RWPE2 (cell line): ENCODE measurements around the gene MIPOL1.
"Not testable (repeated sequence)": the region's sequence is repeated elsewhere in the genome, so short reads cannot be mapped to it uniquely, and the experiment has no call there.

ENCODE experiments used
- ATAC-seq: fragments of 200-7000 bp; cut with Tn5 transposase; 3 replicates; pipeline ENCODE4 v1.9.1; 2021; ENCODE audit warnings: low read depth
- DNase-seq: peaks from one replicate; pipeline ENCODE4 v3.0.0-alpha.2; 2020; ENCODE audit warnings: low spot score
- H3K27ac ChIP-seq: fragments of 450-650 bp; 2 replicates; pipeline ENCODE4 v1.5.1; 2017; ENCODE audit warnings: mild to moderate bottlenecking; ENCODE audit not compliant: poor library complexity, severe bottlenecking
- H3K27me3 ChIP-seq: fragments of 250-450 bp; sonication (Bioruptor Pico); 2 replicates; pipeline ENCODE4 v1.5.1; 2021; ENCODE audit warnings: mild to moderate bottlenecking, moderate library complexity; ENCODE audit not compliant: insufficient read depth, poor library complexity, severe bottlenecking
- H3K36me3 ChIP-seq: fragments of 250-450 bp; sonication (Bioruptor Pico); 2 replicates; pipeline ENCODE4 v1.5.1; 2020; ENCODE audit warnings: low read depth, mild to moderate bottlenecking, moderate library complexity
- H3K4me1 ChIP-seq: fragments of 250-450 bp; sonication (Bioruptor Pico); 2 replicates; pipeline ENCODE4 v1.5.1; 2021; ENCODE audit warnings: mild to moderate bottlenecking, moderate library complexity; ENCODE audit not compliant: insufficient read depth, poor library complexity, severe bottlenecking
- H3K4me3 ChIP-seq: fragments of 250-450 bp; sonication (Bioruptor Pico); 2 replicates; pipeline ENCODE4 v1.5.1; 2021; ENCODE audit warnings: mild to moderate bottlenecking, moderate library complexity; ENCODE audit not compliant: severe bottlenecking
- H3K9me3 ChIP-seq: fragments of 250-450 bp; sonication (Bioruptor Pico); 2 replicates; pipeline ENCODE4 v1.5.1; 2021; ENCODE audit warnings: mild to moderate bottlenecking, moderate library complexity; ENCODE audit not compliant: severe bottlenecking
- CTCF ChIP-seq: fragments of 450-650 bp; IDR thresholded peaks from one replicate; pipeline ENCODE4 v1.5.1; 2017; ENCODE audit warnings: mild to moderate bottlenecking, moderate library complexity; ENCODE audit not compliant: poor library complexity, severe bottlenecking

The MIPOL1 gene

GRCh38 chr14:37384870-37385596 lies 187.3 kb downstream of the MIPOL1 start:
- ATAC-seq: peak; percentile 53; the same call in 2 of the 3 replicates

GRCh38 chr14:37397157-37397940 lies 199.6 kb downstream of the MIPOL1 start:
- H3K4me3 ChIP-seq, H3K36me3 ChIP-seq, H3K4me1 ChIP-seq, H3K27me3 ChIP-seq, H3K27ac ChIP-seq, ATAC-seq, H3K9me3 ChIP-seq, DNase-seq: not testable (repeated sequence)

More at GRCh38 chr14:37384870-37385596, 187.3 kb downstream of the MIPOL1 start:
- no peak overlapping the region for H3K4me3 ChIP-seq
- H3K27ac ChIP-seq: no peak overlapping the region
- TF ChIP-seq CTCF: no peak
- H3K4me1 ChIP-seq: peaks cover 6% of the 10 kb centered on the region
- no peaks in the 10 kb centered on the region for H3K27me3 ChIP-seq
- H3K9me3 ChIP-seq: no peaks in the 10 kb centered on the region
- H3K36me3 ChIP-seq: no peaks in the 10 kb centered on the region; the same call in 1 of the 2 replicates
- DNase-seq: no peak

- Histone ChIP-seq H3K4me3 (no peak overlapping the region), H3K36me3 (no peaks in the 10 kb centered on the region), H3K4me1 (no peaks in the 10 kb centered on the region), H3K27me3 (no peaks in the 10 kb centered on the region), H3K27ac (no peak overlapping the region), H3K9me3 (peaks cover 2% of the 10 kb centered on the region)
- DNase-seq (no peak), ATAC-seq (no peak)
- TF ChIP-seq CTCF: no peak
These were observed 200.1 kb downstream of the MIPOL1 start for GRCh38 chr14:37397941-37398215.

- H3K4me1 ChIP-seq: no peaks in the 10 kb centered on the region
- no peak for TF ChIP-seq CTCF
- no peak overlapping the region for H3K4me3 ChIP-seq
- no peak overlapping the region for H3K27ac ChIP-seq
- peaks cover 2% of the 10 kb centered on the region for H3K9me3 ChIP-seq
- H3K27me3 ChIP-seq: no peaks in the 10 kb centered on the region
- no peak for DNase-seq
- no peak for ATAC-seq
- no peaks in the 10 kb centered on the region for H3K36me3 ChIP-seq
These were observed 201.8 kb downstream of the MIPOL1 start for GRCh38 chr14:37399517-37399916.

GRCh38 chr14:37401093-37401492 lies 203.4 kb downstream of the MIPOL1 start:
- Histone ChIP-seq H3K4me3 (no peak overlapping the region), H3K9me3 (no peaks in the 10 kb centered on the region), H3K27ac (no peak overlapping the region), H3K36me3 (no peaks in the 10 kb centered on the region), H3K4me1 (no peaks in the 10 kb centered on the region), H3K27me3 (no peaks in the 10 kb centered on the region)
- no peak for TF ChIP-seq CTCF
- ATAC-seq: no peak
- no peak for DNase-seq
